NCI-H2107 treated with DMSO at 0.1 percent for 48 hours (cell line): ENCODE results near the gene AQP3.
"Not testable (repeated sequence)": the region's sequence is repeated elsewhere in the genome, so short reads cannot be mapped to it uniquely, and the experiment has no call there.

Experiments used
- DNase-seq: peaks from one replicate; lab custom pipeline; 2025; ENCODE audit not compliant: unreplicated experiment; lab: John Stamatoyannopoulos, UW

The AQP3 gene

DNA sequence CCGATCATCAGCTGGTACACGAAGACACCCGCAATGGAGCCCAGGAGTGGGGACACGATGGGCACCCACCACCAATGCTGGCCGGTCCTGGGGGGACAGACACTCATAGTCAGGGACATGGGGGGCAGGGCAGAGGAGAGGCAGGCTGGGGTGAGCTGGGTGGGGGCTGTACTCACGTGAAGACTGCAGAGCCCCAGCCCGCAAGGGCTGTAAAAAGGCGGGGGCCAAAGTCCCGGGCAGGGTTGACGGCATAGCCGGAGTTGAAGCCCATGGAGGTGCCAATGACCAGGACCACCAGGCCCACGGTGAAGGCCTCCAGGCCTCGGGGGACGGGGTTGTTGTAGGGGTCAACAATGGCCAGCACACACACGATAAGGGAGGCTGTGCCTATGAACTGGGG, 5.3 kb downstream of the AQP3 start:
- no peak for DNase-seq

DNA sequence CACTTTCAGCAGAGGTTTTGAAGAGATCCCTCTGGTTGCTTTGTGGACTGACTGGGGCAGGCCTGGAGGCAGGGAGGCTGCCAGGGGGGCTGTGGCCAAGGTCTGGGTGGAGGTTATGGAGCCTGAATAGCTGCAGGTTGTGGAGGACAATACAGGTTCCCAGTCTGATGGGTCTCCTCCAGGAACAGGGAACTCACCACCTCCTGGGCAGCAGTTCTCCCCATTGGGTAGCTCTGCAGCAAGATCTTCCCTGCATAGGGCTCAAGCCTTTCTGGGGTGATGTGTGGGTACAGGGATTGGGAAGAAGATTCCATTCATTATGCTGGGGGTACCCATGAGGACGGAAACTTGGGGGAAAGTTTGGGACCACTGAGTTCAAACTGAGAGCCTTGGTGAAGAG, 6.8 kb downstream of the AQP3 start:
- no peak for DNase-seq

DNA sequence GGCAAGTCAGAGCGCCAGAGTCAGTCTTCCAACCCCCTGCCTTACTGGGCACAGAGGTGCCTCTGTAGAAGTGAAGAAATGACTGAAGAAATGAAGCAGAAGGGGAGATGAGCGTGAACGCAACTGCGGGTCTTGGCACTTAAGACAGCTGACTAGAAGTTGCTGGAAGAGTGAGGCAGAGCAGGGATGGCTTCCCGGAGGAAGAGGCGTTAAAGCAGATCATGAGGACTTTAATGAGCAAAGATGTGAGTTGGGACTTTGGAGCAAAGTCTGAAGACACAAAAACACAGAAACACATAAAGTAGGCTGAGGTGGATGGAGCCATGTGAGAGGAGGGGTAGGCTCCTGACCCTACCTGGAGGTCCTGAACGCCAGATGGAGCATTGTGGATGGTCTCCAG, 7.2 kb downstream of the AQP3 start:
- DNase-seq: no peak

DNA sequence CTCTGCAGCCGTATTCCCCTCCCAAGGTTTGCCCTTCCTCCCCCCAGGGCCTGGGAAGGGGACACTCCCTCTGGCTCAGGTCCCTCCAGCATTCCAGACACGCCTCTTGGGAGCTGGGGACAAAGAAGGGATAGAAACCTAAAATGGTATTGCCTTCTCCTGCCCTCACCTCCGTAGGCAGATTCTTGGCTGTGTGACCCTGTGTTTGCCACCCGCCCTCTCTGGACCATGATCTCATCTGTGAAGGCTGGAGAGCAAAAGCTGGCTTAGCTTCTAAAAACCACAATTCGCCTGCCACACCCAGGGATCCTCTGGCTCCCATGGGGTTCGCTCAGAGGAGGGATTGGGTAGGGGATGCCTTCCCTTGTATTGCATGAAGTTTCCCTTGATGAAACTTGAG, 7.7 kb downstream of the AQP3 start:
- DNase-seq: no peak

DNA sequence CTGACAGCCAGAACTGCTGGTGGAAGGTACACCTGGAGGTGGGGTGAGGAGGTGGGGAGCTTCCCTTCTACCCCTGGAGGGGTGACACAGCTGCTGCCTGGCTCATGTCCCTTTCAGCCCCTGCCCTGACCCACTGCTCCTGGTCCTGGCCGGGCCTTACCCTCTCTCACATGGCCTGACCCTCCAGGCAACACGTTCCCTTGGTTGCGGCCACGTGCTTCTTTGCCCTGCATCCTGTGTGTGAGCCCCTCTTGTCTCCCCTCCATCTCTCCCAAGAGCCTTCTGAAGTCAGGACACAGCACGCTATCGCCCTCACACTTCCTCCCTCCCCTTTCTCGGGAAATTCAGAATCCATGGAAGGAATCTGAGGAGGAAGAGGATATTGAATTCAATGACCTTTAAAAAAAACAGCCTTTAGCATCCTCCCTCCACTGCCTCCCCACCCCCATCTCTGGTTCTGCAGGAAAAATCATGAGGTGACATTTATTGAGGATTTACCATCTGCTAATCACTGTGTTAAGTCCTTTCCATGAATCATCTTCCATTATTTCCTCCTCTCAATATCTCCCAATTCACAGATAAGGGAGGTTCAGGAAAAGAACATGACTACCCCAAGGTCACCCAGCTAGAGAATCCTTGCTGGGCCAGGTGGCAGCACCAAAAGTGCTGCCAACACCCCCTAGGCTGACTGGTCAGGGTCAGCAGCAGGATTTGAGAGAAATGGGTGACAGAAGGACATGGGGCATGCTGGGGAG, 8.3 kb downstream of the AQP3 start:
- DNase-seq: no peak

DNA sequence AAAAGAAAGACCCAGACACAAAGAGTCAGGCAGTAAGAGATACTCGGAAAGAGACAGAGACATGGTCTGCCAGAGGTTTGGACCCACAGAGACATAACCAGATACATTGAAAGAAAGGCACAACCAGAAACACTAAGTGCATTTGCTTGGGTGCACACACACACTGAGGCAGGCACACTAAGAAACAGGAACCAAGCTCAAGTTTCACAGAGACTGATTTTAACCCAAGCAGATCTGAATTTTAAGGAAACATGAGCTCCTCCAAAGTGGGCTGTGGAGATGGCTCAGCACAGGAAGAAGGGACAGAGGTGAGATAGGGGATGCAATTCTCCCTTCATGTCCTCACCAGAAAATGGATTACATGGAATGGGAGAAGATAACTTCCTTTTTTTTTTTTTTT, 9.5 kb downstream of the AQP3 start:
- no peak for DNase-seq

DNA sequence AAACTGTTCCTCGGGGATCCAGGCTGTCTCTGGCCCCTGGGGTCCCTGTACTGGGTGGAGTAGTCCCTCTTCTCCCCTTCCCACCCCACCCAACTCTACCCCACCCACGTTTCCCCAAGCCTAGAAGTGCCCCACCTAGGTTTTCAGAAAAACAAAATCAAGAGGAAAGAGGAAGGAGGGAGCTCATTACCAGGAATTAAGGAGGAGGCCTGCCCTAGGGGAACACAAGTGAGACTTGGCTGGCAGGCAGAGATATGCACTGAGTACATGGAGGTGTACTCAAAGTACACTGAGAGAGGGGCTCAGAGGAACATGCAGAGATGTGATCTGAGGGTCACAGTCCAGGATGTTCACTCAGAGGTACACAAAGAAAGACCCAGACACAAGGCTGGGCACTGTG, 10.2 kb downstream of the AQP3 start:
- DNase-seq: no peak

DNA sequence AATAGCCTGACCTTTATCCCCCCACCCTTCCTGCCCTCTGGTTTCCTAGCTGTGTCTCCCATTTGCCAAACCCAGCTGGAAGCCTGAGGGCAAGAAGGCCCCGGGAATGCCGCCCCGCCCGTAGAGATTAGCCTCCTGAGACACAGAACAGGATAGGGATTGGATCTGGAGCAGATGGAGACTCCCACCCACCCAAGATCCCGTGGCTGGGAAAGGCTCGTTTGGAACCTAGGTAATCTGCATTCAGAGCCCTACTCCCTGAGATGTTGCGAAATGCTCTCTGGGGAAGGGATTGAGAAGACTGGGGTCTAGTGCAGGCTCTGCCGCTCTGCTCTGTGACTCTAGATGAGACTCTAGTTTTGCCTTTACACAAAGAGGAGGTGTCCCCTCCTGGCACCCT, 10.9 kb downstream of the AQP3 start:
- DNase-seq: no peak

DNA sequence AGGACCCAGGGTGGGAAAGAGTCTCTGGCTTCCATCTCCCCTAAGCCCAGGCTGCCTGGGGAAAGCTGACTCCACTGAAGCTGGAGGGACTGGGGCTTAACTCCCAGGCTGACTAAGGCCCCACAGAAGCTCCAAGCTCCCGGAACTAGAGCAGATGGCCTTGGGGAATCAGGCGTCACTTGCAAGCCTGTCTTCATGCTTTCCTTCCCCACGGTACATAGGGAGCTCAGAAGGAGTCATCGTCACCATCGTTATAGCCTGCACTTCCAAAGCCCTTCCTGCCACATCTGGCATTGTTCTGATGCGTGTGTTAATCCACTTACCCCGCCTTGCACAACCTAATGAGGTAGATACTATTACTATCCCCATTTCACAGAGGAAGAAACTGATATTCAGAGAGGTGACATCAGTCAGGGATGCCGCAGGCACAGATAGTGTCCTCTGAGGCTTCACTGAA, 11.5 kb downstream of the AQP3 start:
- DNase-seq: no peak

DNA sequence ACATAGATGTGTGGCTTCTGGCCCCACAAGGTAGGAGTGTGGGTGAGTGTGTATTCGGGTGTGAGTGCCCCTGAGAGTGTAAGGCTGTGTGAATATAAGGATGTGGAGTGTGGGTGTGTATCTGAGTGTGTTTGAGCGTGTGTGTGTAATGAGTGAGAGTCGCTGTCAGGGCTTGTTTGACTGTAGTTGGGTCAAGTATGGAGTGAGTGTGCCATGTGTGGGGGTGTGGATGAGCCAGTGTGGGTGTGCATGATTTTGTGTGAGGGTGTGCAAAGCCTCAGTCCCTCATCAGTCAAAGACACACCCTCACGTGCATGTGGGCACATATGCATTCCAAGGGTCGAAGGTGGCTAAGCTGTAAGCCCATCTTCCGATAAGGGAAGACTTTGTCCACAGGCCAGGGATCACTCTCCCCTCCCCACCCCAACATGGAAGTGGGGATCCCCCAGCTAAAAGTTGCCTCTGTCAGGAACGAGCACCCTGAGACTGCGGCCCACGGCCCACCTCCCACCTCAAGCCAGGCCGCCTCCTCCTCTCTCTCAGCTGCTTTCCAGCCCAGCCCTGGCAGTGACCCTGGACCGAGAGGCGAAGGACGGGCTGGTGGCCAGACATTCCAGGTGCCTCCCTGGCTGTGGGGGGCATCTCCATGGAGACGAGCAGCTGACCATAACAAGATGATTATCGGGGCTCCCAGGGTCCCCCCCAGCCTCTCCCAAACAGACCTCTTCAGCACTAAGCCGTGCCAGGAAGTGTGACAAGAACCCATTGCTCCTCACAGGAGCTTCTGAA, 12.9 kb downstream of the AQP3 start:
- DNase-seq: no peak

DNA sequence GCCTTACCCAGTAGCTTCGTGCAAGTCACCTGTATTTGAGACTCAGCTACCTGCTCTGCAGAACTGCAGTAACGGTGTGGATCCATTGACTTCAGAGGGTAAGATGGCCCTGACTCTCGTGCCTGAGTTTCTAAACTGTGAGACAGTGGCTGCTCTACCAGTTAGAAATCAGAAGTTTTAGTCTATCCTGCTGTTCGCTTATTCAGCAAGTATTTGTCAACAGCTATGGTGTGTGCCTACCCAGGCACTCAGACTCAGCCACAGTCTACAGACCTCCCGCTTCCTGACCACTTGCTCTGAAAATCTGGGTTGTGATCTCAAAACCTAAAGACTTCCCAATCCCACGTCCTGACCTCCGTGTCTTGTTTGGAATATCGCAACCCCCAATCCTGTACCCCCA, 13.5 kb downstream of the AQP3 start:
- no peak for DNase-seq

DNA sequence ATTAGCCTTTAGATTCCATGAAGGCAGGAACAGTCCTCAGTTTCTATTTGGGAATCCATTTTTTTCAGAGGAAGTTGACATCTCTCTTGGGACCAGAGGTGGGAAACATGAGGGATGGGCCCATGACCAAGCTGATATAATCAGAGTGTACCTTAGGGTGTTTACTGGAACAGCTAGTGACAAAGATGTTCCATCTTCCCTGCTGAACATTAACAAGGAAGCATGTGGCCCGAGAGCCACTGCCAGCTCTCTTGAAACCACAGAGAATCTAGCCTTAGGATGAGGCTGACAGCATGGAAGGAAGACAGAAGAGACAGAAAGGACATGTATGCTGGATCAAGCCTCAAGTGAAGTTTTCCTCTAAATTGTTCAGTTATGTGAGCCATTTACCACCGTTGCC, 16.0 kb downstream of the AQP3 start:
- no peak for DNase-seq

DNA sequence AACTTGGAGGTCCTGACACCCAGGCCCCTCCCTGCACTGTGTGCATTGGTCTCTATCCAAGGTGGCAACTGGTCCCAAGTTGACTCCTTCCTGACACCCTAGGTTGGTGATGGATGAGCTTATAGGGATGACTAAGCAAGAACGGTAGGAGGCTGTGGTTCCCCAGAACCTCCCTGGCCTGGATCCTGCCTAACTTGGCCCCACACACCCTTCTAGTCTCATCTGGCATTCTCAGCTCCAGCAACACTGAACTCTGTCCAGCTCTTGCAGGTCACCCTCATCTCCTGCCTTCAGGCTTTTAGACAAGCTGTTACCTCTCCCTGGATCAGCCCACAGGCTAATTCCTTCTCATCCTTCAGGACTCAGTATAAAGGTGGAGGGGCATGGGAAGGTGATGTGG, 16.5 kb downstream of the AQP3 start:
- DNase-seq: no peak

DNA sequence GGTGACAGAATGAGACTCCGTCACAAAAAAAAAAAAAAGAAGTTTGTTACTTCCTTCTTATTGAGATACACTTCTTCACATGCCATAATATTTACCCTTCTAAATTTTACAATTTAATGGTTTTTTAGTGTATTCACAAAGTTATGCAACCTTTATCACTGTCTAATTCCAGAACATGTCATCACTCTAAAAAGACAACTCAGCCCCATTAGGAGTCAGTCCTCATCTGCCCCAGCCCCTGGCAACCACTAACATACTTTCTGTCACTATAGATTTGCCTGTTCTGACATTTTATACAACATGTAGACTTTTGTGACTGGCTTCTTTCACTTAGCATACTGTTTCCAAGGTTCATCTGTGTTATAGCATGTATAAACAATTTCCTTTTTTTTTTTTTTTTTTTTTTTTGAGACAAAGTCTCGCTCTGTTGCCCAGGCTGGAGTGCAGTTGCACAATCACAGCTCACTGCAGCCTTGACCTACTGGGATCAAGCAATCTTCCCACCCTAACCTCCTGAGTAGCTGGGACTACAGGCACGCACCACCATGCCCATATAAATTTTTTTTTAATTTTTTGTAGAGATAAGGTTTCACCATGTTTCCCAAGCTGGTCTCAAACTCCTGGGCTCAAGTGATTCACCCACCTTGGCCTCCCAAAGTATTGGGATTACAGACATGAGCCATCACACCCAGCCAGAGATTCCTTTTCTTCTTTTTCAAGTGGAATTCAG, 18.0 kb downstream of the AQP3 start:
- DNase-seq: no peak

DNA sequence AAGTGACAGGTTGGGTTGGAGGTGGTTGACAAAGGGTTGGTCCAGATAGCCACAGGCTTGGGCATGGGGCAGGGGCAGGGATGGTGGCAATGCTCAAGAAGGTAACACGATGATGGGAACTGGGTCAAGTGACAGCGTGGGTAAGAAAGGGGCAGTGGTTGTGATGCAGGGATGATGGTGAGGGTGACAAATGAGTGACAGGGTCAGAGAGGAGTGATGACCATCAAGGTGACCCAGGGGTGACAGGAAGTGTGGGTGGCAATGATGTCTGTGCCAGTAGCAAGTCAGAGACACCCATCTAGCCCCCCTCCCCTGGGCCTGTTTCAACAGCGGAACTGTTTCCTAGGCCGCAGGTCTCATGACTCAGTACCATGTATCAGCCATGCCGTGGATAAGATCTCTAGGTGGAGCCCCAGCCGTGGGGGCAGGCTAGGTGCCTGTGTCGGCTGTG, 20.5 kb downstream of the AQP3 start:
- no peak for DNase-seq

DNA sequence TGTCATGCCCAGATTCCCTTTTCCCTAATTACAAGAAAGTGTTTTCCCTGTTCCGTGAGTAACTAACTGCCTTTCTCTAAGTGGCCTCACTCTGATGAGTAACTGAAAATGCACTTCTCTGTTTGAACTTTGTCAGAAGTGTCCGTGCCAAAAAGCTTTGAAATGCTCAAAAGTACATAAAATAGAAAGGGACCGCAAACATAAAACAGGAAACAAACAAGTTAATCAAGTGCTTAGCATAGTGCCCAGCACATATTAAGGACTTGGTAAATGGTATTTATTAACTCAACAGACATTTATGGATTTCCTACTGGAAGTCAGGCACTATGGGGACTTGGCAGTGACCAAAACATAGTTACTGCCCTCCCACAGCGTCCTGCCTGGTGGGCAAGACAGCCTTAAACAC, 22.3 kb downstream of the AQP3 start:
- no peak for DNase-seq

DNA sequence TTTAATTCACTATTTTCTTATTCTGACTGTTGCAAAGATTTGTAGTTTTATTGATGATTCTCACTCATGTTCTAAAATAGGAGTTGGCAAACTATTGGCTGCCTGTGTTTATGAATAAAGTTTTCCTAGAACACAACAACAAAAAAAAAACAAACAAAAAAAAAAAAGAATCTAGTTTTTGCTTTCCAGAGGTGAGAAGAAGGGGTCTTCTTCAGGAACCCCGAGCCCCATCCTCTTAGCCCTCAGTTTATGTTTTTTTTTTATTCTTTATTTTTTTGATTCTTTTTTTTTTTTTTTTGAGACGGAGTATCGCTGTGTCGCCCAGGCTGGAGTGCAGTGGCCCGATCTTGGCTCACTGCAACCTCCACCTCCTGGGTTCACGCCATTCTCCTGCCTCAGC, 22.9 kb downstream of the AQP3 start:
- not testable (repeated sequence) for DNase-seq

DNA sequence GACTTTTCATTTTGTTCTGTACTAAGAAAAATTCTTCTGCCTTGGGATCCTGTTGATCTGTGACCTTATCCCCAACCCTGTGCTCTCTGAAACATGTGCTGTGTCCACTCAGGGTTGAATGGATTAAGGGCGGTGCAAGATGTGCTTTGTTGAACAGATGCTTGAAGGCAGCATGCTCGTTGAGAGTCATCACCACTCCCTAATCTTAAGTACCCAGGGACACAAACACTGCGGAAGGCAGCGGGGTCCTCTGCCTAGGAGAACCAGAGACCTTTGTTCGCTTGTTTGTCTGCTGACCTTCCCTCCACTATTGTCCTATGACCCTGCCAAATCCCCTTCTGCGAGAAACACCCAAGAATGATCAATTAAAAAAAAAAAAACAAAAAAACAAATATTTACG, 23.4 kb downstream of the AQP3 start:
- not testable (repeated sequence) for DNase-seq

DNA sequence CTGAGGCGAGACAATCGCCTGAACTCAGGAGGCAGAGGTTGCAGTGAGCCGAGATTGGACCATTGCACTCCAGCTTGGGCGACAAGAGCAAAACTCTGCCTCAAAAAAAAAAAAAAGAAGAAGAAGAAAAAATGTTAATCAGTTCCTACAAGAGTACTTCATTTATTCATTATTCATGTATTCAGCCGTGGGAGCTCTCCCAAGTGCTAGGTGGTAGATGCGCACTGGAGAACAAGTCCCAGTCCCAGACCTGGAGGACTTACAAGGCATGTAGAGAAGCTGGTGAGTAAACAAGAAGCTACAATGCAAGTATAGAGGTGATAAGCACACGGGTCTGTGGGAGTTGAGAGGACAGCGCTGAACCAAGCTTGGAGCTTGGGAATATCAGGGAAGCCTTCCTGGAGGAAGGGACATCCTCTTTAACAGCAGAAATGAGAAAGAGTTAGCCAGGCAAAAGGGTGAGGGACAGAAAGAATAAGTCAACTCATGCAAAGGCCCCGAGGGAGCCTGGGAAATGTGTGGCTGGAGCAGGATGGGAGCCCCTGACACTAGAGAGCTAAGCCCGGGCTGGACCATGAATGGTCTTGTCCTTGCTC, 27.6 kb downstream of the AQP3 start:
- no peak for DNase-seq

DNA sequence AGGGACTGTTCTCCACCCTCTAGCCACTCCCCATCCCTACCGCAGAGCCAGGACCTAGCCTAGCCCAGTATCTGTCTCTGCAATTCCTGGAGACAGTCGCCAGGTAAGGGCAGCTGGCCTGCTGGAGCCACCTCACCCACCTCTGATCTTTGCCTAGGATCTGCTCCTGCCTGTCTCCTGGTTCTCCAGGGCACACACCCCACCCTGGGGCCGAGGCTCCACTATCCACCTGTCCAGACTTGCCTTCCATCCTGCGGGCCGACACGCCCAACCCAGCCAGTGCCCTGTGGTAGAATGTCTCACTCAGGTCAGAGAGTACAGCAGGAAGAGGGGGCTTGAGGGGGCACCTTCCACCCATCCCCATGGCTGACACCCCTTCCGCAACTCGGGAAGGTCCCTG, 29.3 kb downstream of the AQP3 start:
- DNase-seq: no peak

DNA sequence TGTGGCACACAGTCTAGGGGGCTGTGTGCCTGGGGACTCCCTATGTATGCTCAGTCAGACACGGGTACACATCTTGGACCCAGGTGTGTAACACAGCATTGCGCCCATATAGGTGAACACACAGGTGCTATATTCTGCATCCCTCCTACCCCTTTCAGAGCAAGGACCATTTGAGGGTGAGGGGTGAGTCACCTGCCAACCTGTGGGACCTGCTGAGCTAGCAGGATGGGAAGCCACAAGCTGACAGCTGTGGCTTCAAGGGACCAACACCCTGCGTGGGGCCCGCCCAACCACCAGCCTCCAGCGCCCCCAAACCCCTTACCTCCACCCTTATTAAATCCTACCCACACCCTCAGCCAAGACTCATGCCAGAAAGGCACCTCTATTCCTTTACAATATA, 30.4 kb downstream of the AQP3 start:
- no peak for DNase-seq
